Liver (tissue), 9 donors: ENCODE data around the gene ADGRL4. TPM values are rescaled to one million over a fixed set of nuclear protein-coding genes. Genes with fewer than 3 reads are reported as not detected.

Experiments
- DNase-seq: peaks from one replicate; pipeline ENCODE4 v3.0.0-alpha.2; 2017; ENCODE audit warnings: low spot score
- H3K27ac ChIP-seq, 2 donors: one replicate each; pipeline ENCODE4 v1.7.0; 2013; ENCODE audit warnings: inconsistent platforms in 2 of 2, low read length in 2 of 2, control low read depth in 1 of 2, low read depth in 1 of 2, mild to moderate bottlenecking in 1 of 2
- H3K27me3 ChIP-seq, 4 donors: one replicate each; pipeline versions ENCODE4 v1.6.1 to v1.7.0; 2013; ENCODE audit warnings: low read length in 3 of 4, inconsistent platforms in 1 of 4, mild to moderate bottlenecking in 1 of 4, moderate library complexity in 1 of 4; ENCODE audit not compliant: control insufficient read depth in 4 of 4, insufficient read depth in 4 of 4
- H3K36me3 ChIP-seq, 4 donors: one replicate each; pipeline versions ENCODE4 v1.6.1 to v1.7.0; 2013; ENCODE audit warnings: low read length in 3 of 4, mild to moderate bottlenecking in 3 of 4, low read depth in 1 of 4, moderate library complexity in 1 of 4; ENCODE audit not compliant: control insufficient read depth in 4 of 4, insufficient read depth in 3 of 4
- H3K4me1 ChIP-seq, 4 donors: one replicate each; pipeline versions ENCODE4 v1.6.1 to v1.7.0; 2013; ENCODE audit warnings: low read length in 3 of 4, mild to moderate bottlenecking in 3 of 4, moderate library complexity in 1 of 4; ENCODE audit not compliant: control insufficient read depth in 4 of 4, insufficient read depth in 4 of 4
- H3K4me3 ChIP-seq, 3 donors: one replicate each; pipeline versions ENCODE4 v1.6.1 to v1.7.0; 2013; ENCODE audit warnings: low read length in 3 of 3, control low read depth in 1 of 3, low read depth in 1 of 3, mild to moderate bottlenecking in 1 of 3
- H3K9ac ChIP-seq, 2 donors: one replicate each; pipeline ENCODE4 v1.7.0; 2013; ENCODE audit warnings: low read length in 2 of 2, mild to moderate bottlenecking in 2 of 2, moderate library complexity in 2 of 2, control low read depth in 1 of 2, low read depth in 1 of 2
- H3K9me3 ChIP-seq, 4 donors: one replicate each; pipeline versions ENCODE4 v1.6.1 to v1.7.0; 2013; ENCODE audit warnings: low read length in 3 of 4; ENCODE audit not compliant: control insufficient read depth in 4 of 4
- ATF3 ChIP-seq: IDR thresholded peaks from 2 replicates; pipeline ENCODE4 v1.6.1; 2016; ENCODE audit warnings: antibody characterized with exemption
- EGR1 ChIP-seq, 2 donors: IDR thresholded peaks; 2 replicates each; pipeline ENCODE4 v1.6.1; 2016 to 2018; ENCODE audit warnings: antibody characterized with exemption in 2 of 2, low read depth in 2 of 2
- FOXA1 ChIP-seq: IDR thresholded peaks from 2 replicates; pipeline ENCODE4 v1.6.1; 2016; ENCODE audit warnings: antibody characterized with exemption
- FOXA2 ChIP-seq: IDR thresholded peaks from 2 replicates; pipeline ENCODE4 v1.6.1; 2016; ENCODE audit warnings: antibody characterized with exemption
- GABPA ChIP-seq, 2 donors: IDR thresholded peaks in 1 of 2; conservative IDR thresholded peaks in 1 of 2; 2 replicates each; pipeline ENCODE4 v1.6.1; 2016; ENCODE audit warnings: antibody characterized with exemption in 2 of 2, mild to moderate bottlenecking in 1 of 2, moderate library complexity in 1 of 2
- HNF4A ChIP-seq, 2 donors: conservative IDR thresholded peaks; 2 replicates each; pipeline ENCODE4 v1.6.1; 2016; ENCODE audit warnings: antibody characterized with exemption in 2 of 2, mild to moderate bottlenecking in 2 of 2
- HNF4G ChIP-seq: IDR thresholded peaks from 2 replicates; pipeline ENCODE4 v1.6.1; 2016; ENCODE audit warnings: antibody characterized with exemption
- JUND ChIP-seq, 2 donors: IDR thresholded peaks; 2 replicates each; pipeline ENCODE4 v1.6.1; 2016; ENCODE audit warnings: antibody characterized with exemption in 2 of 2
- NR2F2 ChIP-seq: IDR thresholded peaks from 2 replicates; pipeline ENCODE4 v1.6.1; 2016; ENCODE audit warnings: antibody characterized with exemption
- RAD21 ChIP-seq, 2 donors: IDR thresholded peaks; 2 replicates each; pipeline ENCODE4 v1.6.1; 2016; ENCODE audit warnings: antibody characterized with exemption in 2 of 2, mild to moderate bottlenecking in 2 of 2
- RXRA ChIP-seq, 2 donors: IDR thresholded peaks; 2 replicates each; pipeline ENCODE4 v1.6.1; 2017 to 2018; ENCODE audit warnings: antibody characterized with exemption in 2 of 2, mild to moderate bottlenecking in 1 of 2
- SP1 ChIP-seq: IDR thresholded peaks from 2 replicates; pipeline ENCODE4 v1.6.1; 2018; ENCODE audit warnings: antibody characterized with exemption, mild to moderate bottlenecking
- TAF1 ChIP-seq: conservative IDR thresholded peaks from 2 replicates; pipeline ENCODE4 v1.6.1; 2016; ENCODE audit warnings: antibody characterized with exemption, mild to moderate bottlenecking
- YY1 ChIP-seq: IDR thresholded peaks from 2 replicates; pipeline ENCODE4 v1.6.1; 2016; ENCODE audit warnings: antibody characterized with exemption, mild to moderate bottlenecking
- WGBS: extraction: QIAGEN DNeasy Blood & Tissue Kit; methylation state at CpG from one replicate; pipeline ENCODE4 v1.1.7; 2013; 5-methylcytosine and 5-hydroxymethylcytosine counted together
- polyA plus RNA-seq, 2 donors: library from polyadenylated mRNA; stranded (reverse) in 1 of 2; unstranded in 1 of 2; fragments of 200-250 nt in 1 of 2; fragments of >200 nt in 1 of 2; fragmentation: Nextera tagmentation in 1 of 2; extraction: Ambion mirVana in 1 of 2; gene quantifications; one replicate each; pipeline versions ENCODE4 v1.2.1 to v1.2.3, GENCODE V29; 2013 to 2015
- total RNA-seq, 2 donors: library from RNA; depleted of rRNA; stranded (reverse); fragments of >200 nt; gene quantifications; one replicate each; pipeline ENCODE4 v1.2.3, GENCODE V29; 2014
- TF ChIP-seq, protein P1 (sequence below): IDR thresholded peaks from 2 replicates; pipeline ENCODE4 v1.6.1; 2016; ENCODE audit warnings: antibody characterized with exemption, mild to moderate bottlenecking
- TF ChIP-seq, protein P2 (sequence below): IDR thresholded peaks from 2 replicates; pipeline ENCODE4 v1.6.1; 2016; ENCODE audit warnings: antibody characterized with exemption
- donor health status: healthy.
- donor health status: healthy.
- donor health status: healthy.
- donor health status: healthy.
- donor health status: healthy.

ADGRL4 gene
- total and polyA plus RNA-seq, 4 donors: 2.1 to 9.2 (median 5.6) TPM

DNA sequence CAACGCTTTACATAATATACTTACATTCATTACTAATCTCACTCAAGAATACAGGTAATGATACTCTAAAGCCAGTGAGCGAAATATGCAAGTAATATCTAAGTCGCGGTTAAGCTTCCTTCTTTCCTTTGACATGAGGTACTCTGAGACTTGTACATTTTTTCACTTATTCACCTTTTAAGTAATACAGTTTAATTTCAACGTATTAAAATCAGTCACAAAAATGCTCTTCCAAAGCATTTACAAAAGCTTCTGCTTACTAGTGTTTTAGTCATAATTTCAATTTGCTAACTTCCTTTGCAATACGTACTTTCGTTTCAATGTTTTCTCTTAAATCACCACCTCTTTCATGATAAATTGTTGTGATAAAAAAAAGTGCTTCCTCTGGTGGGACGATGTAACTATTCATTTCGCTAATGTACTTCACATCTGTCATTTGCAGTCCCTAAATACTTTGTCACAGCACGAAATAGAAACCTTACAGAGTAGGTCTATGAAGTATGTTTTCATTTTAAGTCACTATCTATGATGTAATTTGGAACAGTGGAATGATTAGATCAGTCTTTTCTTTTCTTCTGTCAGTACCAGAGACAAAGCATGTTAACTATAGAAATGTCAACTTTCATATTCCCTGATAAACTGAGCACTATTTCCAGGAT is 34.0 kb upstream of the ADGRL4 start:
- 59% methylated on average over 10 of the region's 10 CpGs for WGBS
- Histone ChIP-seq H3K27ac (no peak overlapping the region), H3K4me1 (no peaks in the 10 kb centered on the region), H3K27me3 (no peaks in the 10 kb centered on the region), H3K9ac (peak overlapping the region in 1 of 2 donors; percentile 14), H3K9me3 (peaks cover 2 to 6% (median 2%) of the 10 kb centered on the region in 4 donors), H3K36me3 (no peaks in the 10 kb centered on the region), H3K4me3 (no peak overlapping the region)
- TF ChIP-seq ATF3 (no peak), HNF4A (conservative IDR thresholded peaks at IDR 0.05) (no peak), NR2F2 (no peak), RXRA (IDR thresholded peaks at IDR 0.05) (no peak), JUND (IDR thresholded peaks at IDR 0.05) (no peak), GABPA (IDR thresholded peaks at IDR 0.05 in 1 of 2, conservative IDR thresholded peaks at IDR 0.05 in 1 of 2) (no peak), HNF4G (no peak), EGR1 (IDR thresholded peaks at IDR 0.05; ENCODE audit: low read depth in 2 of 2) (no peak), YY1 (no peak)
- TF ChIP-seq, protein P1, sequence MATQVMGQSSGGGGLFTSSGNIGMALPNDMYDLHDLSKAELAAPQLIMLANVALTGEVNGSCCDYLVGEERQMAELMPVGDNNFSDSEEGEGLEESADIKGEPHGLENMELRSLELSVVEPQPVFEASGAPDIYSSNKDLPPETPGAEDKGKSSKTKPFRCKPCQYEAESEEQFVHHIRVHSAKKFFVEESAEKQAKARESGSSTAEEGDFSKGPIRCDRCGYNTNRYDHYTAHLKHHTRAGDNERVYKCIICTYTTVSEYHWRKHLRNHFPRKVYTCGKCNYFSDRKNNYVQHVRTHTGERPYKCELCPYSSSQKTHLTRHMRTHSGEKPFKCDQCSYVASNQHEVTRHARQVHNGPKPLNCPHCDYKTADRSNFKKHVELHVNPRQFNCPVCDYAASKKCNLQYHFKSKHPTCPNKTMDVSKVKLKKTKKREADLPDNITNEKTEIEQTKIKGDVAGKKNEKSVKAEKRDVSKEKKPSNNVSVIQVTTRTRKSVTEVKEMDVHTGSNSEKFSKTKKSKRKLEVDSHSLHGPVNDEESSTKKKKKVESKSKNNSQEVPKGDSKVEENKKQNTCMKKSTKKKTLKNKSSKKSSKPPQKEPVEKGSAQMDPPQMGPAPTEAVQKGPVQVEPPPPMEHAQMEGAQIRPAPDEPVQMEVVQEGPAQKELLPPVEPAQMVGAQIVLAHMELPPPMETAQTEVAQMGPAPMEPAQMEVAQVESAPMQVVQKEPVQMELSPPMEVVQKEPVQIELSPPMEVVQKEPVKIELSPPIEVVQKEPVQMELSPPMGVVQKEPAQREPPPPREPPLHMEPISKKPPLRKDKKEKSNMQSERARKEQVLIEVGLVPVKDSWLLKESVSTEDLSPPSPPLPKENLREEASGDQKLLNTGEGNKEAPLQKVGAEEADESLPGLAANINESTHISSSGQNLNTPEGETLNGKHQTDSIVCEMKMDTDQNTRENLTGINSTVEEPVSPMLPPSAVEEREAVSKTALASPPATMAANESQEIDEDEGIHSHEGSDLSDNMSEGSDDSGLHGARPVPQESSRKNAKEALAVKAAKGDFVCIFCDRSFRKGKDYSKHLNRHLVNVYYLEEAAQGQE: no peak
- no peak for DNase-seq

DNA sequence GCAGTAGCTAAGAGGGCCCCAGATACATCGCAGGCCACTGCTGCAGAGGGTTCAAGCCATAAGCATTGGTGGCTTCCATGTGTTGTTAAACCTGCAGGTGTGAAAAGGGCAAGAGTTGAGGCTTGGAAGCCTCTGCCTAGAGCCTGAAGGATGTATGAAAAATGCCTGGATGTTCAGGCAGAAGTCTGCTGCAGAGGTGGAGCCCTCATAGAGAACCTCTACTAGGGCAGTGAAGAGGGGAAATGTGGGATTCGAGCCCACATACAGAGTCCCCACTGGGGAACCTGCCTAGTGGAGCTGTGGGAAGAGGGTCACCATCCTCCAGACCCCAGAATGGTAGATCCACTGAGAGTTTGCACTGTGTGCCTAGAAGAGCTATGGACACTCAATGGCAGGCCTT is 30.6 kb upstream of the ADGRL4 start:
- DNase-seq: no peak

More for the DNA sequence above, 30.6 kb upstream of the ADGRL4 start:
- TF ChIP-seq, protein P2, sequence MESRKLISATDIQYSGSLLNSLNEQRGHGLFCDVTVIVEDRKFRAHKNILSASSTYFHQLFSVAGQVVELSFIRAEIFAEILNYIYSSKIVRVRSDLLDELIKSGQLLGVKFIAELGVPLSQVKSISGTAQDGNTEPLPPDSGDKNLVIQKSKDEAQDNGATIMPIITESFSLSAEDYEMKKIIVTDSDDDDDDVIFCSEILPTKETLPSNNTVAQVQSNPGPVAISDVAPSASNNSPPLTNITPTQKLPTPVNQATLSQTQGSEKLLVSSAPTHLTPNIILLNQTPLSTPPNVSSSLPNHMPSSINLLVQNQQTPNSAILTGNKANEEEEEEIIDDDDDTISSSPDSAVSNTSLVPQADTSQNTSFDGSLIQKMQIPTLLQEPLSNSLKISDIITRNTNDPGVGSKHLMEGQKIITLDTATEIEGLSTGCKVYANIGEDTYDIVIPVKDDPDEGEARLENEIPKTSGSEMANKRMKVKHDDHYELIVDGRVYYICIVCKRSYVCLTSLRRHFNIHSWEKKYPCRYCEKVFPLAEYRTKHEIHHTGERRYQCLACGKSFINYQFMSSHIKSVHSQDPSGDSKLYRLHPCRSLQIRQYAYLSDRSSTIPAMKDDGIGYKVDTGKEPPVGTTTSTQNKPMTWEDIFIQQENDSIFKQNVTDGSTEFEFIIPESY: no peak
- TF ChIP-seq TAF1: no peak
- no peak for TF ChIP-seq FOXA1
- TF ChIP-seq RAD21 (IDR thresholded peaks at IDR 0.05): no peak
- TF ChIP-seq FOXA2: no peak
- TF ChIP-seq YY1: no peak
- TF ChIP-seq SP1: no peak
- no peak for TF ChIP-seq ATF3
- no peak for TF ChIP-seq NR2F2
- no peak for TF ChIP-seq HNF4A (conservative IDR thresholded peaks at IDR 0.05)
- Histone ChIP-seq H3K36me3 (no peaks in the 10 kb centered on the region), H3K4me1 (no peaks in the 10 kb centered on the region), H3K27ac (no peak overlapping the region), H3K9ac (no peak overlapping the region), H3K4me3 (no peak overlapping the region), H3K27me3 (no peaks in the 10 kb centered on the region), H3K9me3 (peaks cover 2 to 6% (median 2%) of the 10 kb centered on the region in 4 donors)
- WGBS: 61% methylated on average over 2 of the region's 2 CpGs
